Fibroblast of peridontal ligament (primary cell): ENCODE measurements around the gene CHSY1.
A peak's percentile ranks its signal among the peaks of the same experiment; 100 is the strongest.
"Not testable (repeated sequence)": the region's sequence is repeated elsewhere in the genome, so short reads cannot be mapped to it uniquely, and the experiment has no call there.

Experiments used
- DNase-seq: peaks from one replicate; pipeline ENCODE4 v3.0.0-alpha.2; 2010; ENCODE audit errors: extremely low read depth

Gene CHSY1

GRCh38 chr15:101135532-101136166 lies 116.2 kb downstream of the CHSY1 start:
- DNase-seq, result no peak

GRCh38 chr15:101134780-101135179 lies 117.1 kb downstream of the CHSY1 start:
- DNase-seq, result no peak

DNA sequence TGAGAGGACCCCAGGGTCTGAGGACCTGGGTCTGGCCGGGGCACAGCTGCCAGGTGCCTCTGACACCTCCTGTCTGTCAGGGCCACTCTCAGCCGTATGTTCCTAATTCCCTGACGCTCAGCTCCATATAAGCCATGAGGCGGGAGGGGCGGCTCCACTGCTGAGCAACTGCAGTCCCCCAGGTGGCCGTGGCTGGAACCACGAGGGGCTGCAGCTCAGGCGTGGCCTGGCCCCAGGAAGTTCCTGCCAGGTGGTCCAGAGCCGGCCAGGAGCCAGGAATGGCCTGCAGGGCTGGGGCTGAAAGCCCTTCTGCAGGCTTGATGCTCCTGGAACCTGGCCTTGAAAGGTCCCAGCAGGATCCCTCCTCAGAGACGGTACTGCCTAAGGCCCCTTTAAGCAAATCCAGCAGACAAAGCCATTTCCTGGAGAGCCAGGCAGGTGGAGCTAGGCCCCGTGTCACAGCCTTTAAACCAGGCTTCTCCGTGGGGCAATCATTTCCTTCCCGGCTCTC lies 118.0 kb downstream of the CHSY1 start:
- no peak for DNase-seq

GRCh38 chr15:101133181-101133460 lies 118.7 kb downstream of the CHSY1 start:
- no peak for DNase-seq

- no peak for DNase-seq
Observed at GRCh38 chr15:101132390-101133180, 119.3 kb downstream of the CHSY1 start.

DNA sequence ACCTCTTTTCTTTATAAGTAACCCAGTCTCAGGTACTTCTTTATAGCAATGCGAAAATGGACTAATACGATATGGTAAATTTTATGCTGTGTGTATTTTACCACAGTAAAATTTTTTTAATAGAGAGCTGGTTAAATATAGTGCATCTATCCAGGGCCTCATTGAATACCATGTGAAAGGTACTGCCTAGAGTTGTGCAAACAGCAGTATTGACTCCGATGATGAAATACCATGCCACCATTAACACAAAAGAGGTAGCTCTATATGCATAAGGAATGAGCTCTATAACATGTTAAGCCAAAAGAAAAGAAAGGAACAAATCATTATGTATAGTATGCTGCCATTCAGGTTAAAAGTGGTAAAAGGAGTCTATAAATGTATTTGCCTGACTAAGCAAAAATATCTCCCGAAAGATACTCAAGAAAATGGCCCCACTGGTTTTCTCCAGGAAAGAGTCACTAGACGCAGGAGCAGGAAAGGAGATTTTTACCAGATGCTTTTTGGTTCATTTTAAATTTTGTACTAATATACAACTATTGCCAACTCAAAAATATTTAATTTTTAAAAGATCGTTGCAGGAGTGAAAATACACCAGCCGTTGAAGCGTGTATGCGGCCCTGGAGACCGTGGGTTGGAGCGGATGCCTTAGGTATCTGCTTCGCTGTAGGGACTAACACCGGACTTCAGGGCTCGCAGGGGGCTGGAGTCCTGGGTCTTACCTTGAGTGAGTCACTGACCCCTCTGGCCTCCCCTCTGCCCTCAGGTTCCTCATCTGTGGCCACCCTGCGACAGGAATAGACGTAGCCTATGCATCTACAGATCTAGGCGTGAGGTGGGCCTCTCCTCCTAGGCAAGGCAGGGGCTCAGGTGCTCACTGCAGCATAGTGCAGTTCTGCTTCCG lies 120.1 kb downstream of the CHSY1 start:
- no peak for DNase-seq

GRCh38 chr15:101129851-101130380 lies 121.9 kb downstream of the CHSY1 start:
- DNase-seq, result no peak

DNA sequence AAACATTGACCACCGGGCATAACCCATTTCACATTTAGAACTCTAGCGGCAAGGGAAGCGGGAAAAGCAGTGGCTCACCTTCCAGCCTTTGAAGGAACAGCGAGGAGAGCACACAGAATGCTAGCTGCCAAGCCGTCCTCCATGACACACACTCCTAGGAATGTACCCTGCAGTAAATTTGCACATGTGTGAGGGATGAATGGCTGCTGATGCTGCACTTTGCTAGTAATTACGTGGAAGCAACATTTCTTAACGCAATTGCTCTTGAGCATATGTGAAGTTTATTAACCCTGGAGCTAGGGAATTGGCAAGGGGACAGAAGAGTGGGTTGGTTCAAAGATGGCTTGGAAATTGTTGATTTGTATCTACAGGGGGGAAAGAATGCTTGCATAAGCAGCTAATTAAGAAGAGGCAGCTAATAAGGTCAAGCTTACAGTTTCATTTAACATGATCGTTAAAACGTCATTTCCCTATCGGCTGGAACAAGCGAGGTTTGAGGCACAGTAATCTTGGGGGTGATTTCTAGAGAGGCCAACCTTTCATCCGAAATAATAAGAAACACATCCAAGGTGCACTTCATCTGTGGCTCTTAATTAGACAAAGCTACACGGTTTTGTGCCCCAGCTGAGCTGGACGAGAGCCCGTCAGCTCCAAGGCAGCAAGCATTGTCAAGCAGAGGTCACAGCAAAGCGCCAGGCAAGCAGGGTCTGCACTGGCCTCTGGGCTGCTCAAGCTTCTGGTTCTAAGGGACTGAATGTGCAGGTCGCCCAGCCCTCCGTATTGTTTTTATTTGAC lies 123.4 kb downstream of the CHSY1 start:
- peak; percentile 98 for DNase-seq

DNA sequence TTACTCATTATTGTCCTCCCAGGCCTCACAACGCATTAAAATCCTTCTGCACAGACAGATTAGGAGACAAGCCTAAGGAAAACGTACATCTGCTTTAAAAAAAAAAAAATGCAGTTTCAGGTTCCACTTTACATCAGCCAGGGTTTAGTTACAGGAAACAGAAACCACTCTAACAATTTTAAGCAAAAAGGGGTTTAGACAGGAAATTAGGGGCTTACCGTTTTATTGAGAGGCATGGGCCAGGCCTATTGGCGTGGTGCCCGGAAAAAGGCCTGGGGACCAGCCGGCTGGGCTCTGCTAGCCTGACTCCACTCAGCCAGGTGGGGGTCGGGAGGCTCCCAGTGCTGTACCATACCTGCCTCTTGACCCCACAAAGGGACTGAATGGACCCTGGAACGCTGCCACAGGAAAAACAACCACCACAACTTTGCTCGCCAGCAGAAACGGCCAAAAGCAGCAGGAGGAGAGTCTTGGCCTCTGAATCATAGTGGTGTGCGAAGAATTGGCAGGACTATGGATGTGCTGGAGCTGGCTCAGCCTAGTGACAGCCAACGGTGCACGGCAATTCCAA lies 124.3 kb downstream of the CHSY1 start:
- peak; percentile 98 for DNase-seq

DNA sequence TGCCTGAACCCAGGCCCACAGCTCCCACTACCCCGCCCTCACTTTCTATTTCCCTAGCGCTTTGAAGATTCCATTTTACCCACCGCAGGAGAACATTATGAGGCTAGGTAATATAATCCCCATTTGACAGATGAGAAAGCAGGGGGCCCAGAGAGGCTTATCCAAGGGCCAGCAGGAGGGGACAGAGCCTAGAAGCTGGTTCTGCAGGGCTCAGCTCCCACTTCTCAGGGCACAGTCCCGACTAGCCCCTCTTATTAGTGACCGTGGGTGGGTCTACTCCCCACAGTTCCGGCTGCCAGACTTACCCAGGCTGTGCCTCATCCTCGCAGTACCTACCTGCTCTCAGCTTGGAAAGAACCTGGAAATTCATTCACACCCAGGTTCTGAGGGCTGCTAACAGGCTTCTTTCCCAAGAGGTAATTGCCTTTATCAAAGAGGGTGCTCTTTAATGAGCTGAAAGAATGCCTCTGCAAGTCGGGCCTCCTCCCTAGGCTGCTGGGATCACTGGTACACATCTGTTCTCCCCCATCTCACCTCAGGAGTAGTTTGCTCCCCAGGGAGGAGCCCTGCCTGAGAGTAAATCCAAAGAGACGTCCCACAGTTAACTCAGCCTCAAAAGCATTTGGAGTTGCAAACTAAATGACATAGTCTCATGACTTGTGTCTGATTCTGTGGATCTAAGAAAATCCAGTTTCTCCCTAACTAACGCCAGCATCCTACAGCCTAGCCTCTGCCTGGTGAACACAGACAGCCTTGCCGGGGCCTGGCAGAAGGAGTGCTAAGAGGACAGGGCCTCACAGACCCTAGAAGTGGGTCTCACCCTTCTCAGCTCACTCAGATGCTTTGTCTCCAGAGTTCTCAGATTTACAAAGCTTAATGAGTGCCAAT lies 125.0 kb downstream of the CHSY1 start:
- peak; percentile 71 for DNase-seq

DNA sequence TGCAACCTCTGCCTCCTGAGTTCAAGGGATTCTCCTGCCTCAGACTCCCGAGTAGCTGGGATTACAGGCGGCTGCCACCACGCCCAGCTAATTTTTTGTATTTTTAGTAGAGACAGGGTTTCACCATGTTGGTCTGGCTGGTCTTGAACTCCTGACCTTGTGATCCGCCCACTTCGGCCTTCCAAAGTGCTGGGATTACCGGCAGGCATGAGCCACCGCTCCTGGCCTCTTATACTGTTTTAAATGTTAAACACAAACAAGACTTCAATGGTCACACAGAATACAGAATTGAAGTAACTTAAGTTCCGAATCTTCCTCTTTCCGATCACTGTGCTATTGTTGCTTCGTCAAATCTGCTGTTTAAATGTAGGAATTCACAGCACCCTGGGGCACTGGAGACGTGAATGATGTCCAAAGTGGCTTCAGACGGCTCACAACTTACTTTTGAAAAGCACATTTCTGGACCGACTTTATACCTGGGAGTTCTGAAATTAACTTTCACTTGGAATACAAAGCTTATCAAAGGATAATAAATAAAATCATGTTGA lies 125.9 kb downstream of the CHSY1 start:
- not testable (repeated sequence) for DNase-seq
